T follicular helper cell (primary cell): ENCODE results near the gene SRCIN1.
"Not testable (repeated sequence)": the region's sequence is repeated elsewhere in the genome, so short reads cannot be mapped to it uniquely, and the experiment has no call there.

Experiments used
- DNase-seq: peaks from one replicate; pipeline ENCODE4 v3.0.0-alpha.2; 2020; ENCODE audit warnings: low read depth

The SRCIN1 gene

GRCh38 chr17:38543403-38544174, 62.2 kb downstream of the SRCIN1 start:
- DNase-seq = no peak

- no peak for DNase-seq
Observed at GRCh38 chr17:38542286-38542685, 63.5 kb downstream of the SRCIN1 start.

GRCh38 chr17:38541281-38541680, 64.5 kb downstream of the SRCIN1 start:
- no peak for DNase-seq

GRCh38 chr17:38540514-38541045, 65.2 kb downstream of the SRCIN1 start:
- DNase-seq = no peak

- no peak for DNase-seq
Observed at GRCh38 chr17:38539386-38539785, 66.4 kb downstream of the SRCIN1 start.

- DNase-seq = no peak
Observed at GRCh38 chr17:38538906-38539305, 66.8 kb downstream of the SRCIN1 start.

GRCh38 chr17:38536661-38537060, 69.1 kb downstream of the SRCIN1 start:
- DNase-seq = no peak

- no peak for DNase-seq
Observed at GRCh38 chr17:38535886-38536285, 69.9 kb downstream of the SRCIN1 start.

GRCh38 chr17:38534498-38534885, 71.3 kb downstream of the SRCIN1 start:
- DNase-seq = no peak

- no peak for DNase-seq
Observed at GRCh38 chr17:38533866-38534497, 71.8 kb downstream of the SRCIN1 start.

GRCh38 chr17:38533241-38533640, 72.5 kb downstream of the SRCIN1 start:
- no peak for DNase-seq

- DNase-seq = no peak
Observed at GRCh38 chr17:38532451-38532850, 73.3 kb downstream of the SRCIN1 start.

- not testable (repeated sequence) for DNase-seq
Observed at GRCh38 chr17:38531761-38532160, 74.0 kb downstream of the SRCIN1 start.

- not testable (repeated sequence) for DNase-seq
Observed at GRCh38 chr17:38530856-38531255, 74.9 kb downstream of the SRCIN1 start.

- DNase-seq = not testable (repeated sequence)
Observed at GRCh38 chr17:38528141-38528540, 77.6 kb downstream of the SRCIN1 start.

GRCh38 chr17:38526526-38526925, 79.2 kb downstream of the SRCIN1 start:
- not testable (repeated sequence) for DNase-seq

- no peak for DNase-seq
Observed at GRCh38 chr17:38512473-38513058, 93.2 kb downstream of the SRCIN1 start.

GRCh38 chr17:38511150-38512108, 94.3 kb downstream of the SRCIN1 start:
- DNase-seq = no peak

GRCh38 chr17:38510421-38511149, 95.2 kb downstream of the SRCIN1 start:
- DNase-seq = no peak

GRCh38 chr17:38509772-38510420, 95.9 kb downstream of the SRCIN1 start:
- DNase-seq = no peak
